WTC11 (cell line): ENCODE data around the gene FBXO2. TPM values are rescaled to one million over a fixed set of nuclear protein-coding genes. Genes with fewer than 3 reads are reported as not detected.

Experiments used
- ATAC-seq: fragments of 200-7000 bp; cut with Tn5 transposase; 2 replicates; pipeline ENCODE4 v1.10.0; 2021; ENCODE audit warnings: mild to moderate bottlenecking, moderate library complexity
- CTCF ChIA-PET: fragments of 300-600 bp; sonication (Branson Sonifier 250); formaldehyde crosslinking; loops from one replicate; lab custom pipeline; 2021; ENCODE audit warnings: antibody characterized with exemption; lab: Charles Lee
- POLR2A ChIA-PET: fragments of 350-600 bp; sonication (Branson Sonifier 250); formaldehyde crosslinking; loops from one replicate; lab custom pipeline; 2021; ENCODE audit warnings: antibody characterized with exemption; lab: Charles Lee
- DNase-seq: peaks from one replicate; pipeline ENCODE4 v3.0.0; 2021; ENCODE audit warnings: low spot score
- H3K27ac Mint-ChIP-seq: 2 replicates; pipeline ENCODE4 v1.8.0; 2021; ENCODE audit warnings: mixed read lengths
- H3K27me3 Mint-ChIP-seq: 2 replicates; pipeline ENCODE4 v1.8.0; 2021; ENCODE audit warnings: low read depth, mild to moderate bottlenecking, moderate library complexity, mixed read lengths
- H3K36me3 Mint-ChIP-seq: 2 replicates; pipeline ENCODE4 v1.8.0; 2021; ENCODE audit warnings: mixed read lengths
- H3K4me1 Mint-ChIP-seq: 2 replicates; pipeline ENCODE4 v1.8.0; 2022; ENCODE audit warnings: mixed read lengths
- H3K4me3 Mint-ChIP-seq: 2 replicates; pipeline ENCODE4 v1.8.0; 2021; ENCODE audit warnings: mild to moderate bottlenecking, moderate library complexity, mixed read lengths
- H3K9me3 Mint-ChIP-seq: 2 replicates; pipeline ENCODE4 v1.8.0; 2021; ENCODE audit warnings: mixed read lengths
- ATF2 ChIP-seq: sonication (generic); formaldehyde crosslinking; IDR thresholded peaks from 2 replicates; pipeline ENCODE4 v1.8.1; 2022; ENCODE audit warnings: low read depth, missing genetic modification reagents, borderline replicate concordance
- ATF6 ChIP-seq: sonication (generic); formaldehyde crosslinking; IDR thresholded peaks from 2 replicates; pipeline ENCODE4 v1.8.1; 2023; ENCODE audit warnings: mild to moderate bottlenecking, missing genetic modification reagents
- CREB1 ChIP-seq: sonication (generic); formaldehyde crosslinking; IDR thresholded peaks from 2 replicates; pipeline ENCODE4 v1.8.0; 2023; ENCODE audit warnings: mild to moderate bottlenecking, missing genetic modification reagents
- E2F4 ChIP-seq: sonication (generic); formaldehyde crosslinking; IDR thresholded peaks from 2 replicates; pipeline ENCODE4 v1.8.1; 2022; ENCODE audit warnings: low read depth, mild to moderate bottlenecking, moderate library complexity, missing genetic modification reagents, borderline replicate concordance
- ESRRA ChIP-seq: sonication (generic); formaldehyde crosslinking; IDR thresholded peaks from 2 replicates; pipeline ENCODE4 v1.8.1; 2022; ENCODE audit warnings: mild to moderate bottlenecking, missing genetic modification reagents, borderline replicate concordance
- ETV6 ChIP-seq: sonication (generic); formaldehyde crosslinking; IDR thresholded peaks from 2 replicates; pipeline ENCODE4 v1.8.1; 2022; ENCODE audit warnings: mild to moderate bottlenecking, missing genetic modification reagents
- FOXP1 ChIP-seq: sonication (generic); formaldehyde crosslinking; IDR thresholded peaks from 2 replicates; pipeline ENCODE4 v1.8.0; 2022; ENCODE audit warnings: missing genetic modification reagents, mild to moderate bottlenecking, moderate library complexity, borderline replicate concordance
- MAX ChIP-seq: sonication (generic); formaldehyde crosslinking; IDR thresholded peaks from 2 replicates; pipeline ENCODE4 v1.8.0; 2022; ENCODE audit warnings: mild to moderate bottlenecking, missing genetic modification reagents
- NFE2L1 ChIP-seq: sonication (generic); formaldehyde crosslinking; IDR thresholded peaks from 2 replicates; pipeline ENCODE4 v1.8.1; 2023; ENCODE audit warnings: missing genetic modification reagents
- NR2C2 ChIP-seq: sonication (generic); formaldehyde crosslinking; IDR thresholded peaks from 2 replicates; pipeline ENCODE4 v1.8.0; 2022; ENCODE audit warnings: mild to moderate bottlenecking, missing genetic modification reagents
- PRRX2 ChIP-seq: fragments of 250-450 bp; sonication (Bioruptor Pico); IDR thresholded peaks from 2 replicates; pipeline ENCODE4 v1.8.0; 2021; ENCODE audit warnings: mild to moderate bottlenecking
- SMAD4 ChIP-seq: sonication (generic); formaldehyde crosslinking; IDR thresholded peaks from 2 replicates; pipeline ENCODE4 v1.8.0; 2022; ENCODE audit warnings: mild to moderate bottlenecking, missing genetic modification reagents
- USF1 ChIP-seq: sonication (generic); formaldehyde crosslinking; IDR thresholded peaks from 2 replicates; pipeline ENCODE4 v1.8.0; 2022; ENCODE audit warnings: mild to moderate bottlenecking, missing genetic modification reagents
- ZBTB21 ChIP-seq: sonication (generic); formaldehyde crosslinking; IDR thresholded peaks from 2 replicates; pipeline ENCODE4 v1.8.1; 2023; ENCODE audit warnings: mild to moderate bottlenecking, missing genetic modification reagents, borderline replicate concordance
- ZNF263 ChIP-seq: sonication (generic); formaldehyde crosslinking; IDR thresholded peaks from 2 replicates; pipeline ENCODE4 v1.8.1; 2022; ENCODE audit warnings: low read depth, mild to moderate bottlenecking, moderate library complexity, missing genetic modification reagents
- ZNF281 ChIP-seq: sonication (generic); formaldehyde crosslinking; IDR thresholded peaks from 2 replicates; pipeline ENCODE4 v1.8.0; 2023; ENCODE audit warnings: mild to moderate bottlenecking, missing genetic modification reagents
- ZNF317 ChIP-seq: sonication (generic); formaldehyde crosslinking; IDR thresholded peaks from 2 replicates; pipeline ENCODE4 v1.8.1; 2023; ENCODE audit warnings: low read depth, mild to moderate bottlenecking, moderate library complexity, missing genetic modification reagents, borderline replicate concordance
- ZNF396 ChIP-seq: fragments of 250-450 bp; sonication (Bioruptor Pico); IDR thresholded peaks from 2 replicates; pipeline ENCODE4 v1.8.0; 2021; ENCODE audit warnings: mild to moderate bottlenecking, moderate library complexity, borderline replicate concordance
- ZNF425 ChIP-seq: fragments of 250-450 bp; sonication (Bioruptor Pico); conservative IDR thresholded peaks from 2 replicates; pipeline ENCODE4 v1.9.0; 2021; ENCODE audit warnings: mild to moderate bottlenecking
- ZNF532 ChIP-seq: fragments of 250-450 bp; sonication (Bioruptor Pico); IDR thresholded peaks from 2 replicates; pipeline ENCODE4 v1.9.0; 2021; ENCODE audit warnings: mild to moderate bottlenecking, borderline replicate concordance
- total RNA-seq: library from RNA; stranded (reverse); gene quantifications from 3 replicates; pipeline ENCODE4 v1.2.3, GENCODE V29; 2021

Gene FBXO2
- total RNA-seq, 1 experiment from 2014 or later, result 58.2 TPM

GRCh38 chr1:11691928-11692711, 37.9 kb upstream of the FBXO2 start:
- Mint-ChIP-seq H3K36me3 (peaks cover 5% of the 10 kb centered on the region), H3K27me3 (no peaks in the 10 kb centered on the region), H3K9me3 (no peaks in the 10 kb centered on the region), H3K4me1 (peaks cover 57% of the 10 kb centered on the region), H3K27ac (peak overlapping the region; percentile 63; the same call in 1 of the 2 replicates), H3K4me3 (peak overlapping the region; percentile 89)
- CTCF ChIA-PET, result interaction anchor here (0.8 to 5.6 kb wide), 10 partner anchors 9 to 93 kb away, joined by 3 to 25 read pairs (median 14); partner anchors contain the start of genes FBXO6 and MAD2L2
- POLR2A ChIA-PET, result interaction anchor here (1.9 to 4.4 kb wide), 3 partner anchors 10 to 27 kb away, joined by 6 to 52 read pairs (median 27); partner anchors contain the start of genes FBXO6 and MAD2L2
- DNase-seq, result peak; percentile 53
- ATAC-seq, result peak; percentile 1
- no peak; the same call in 1 of the 2 replicates for TF ChIP-seq NFE2L1 (CRISPR knock-in tag)
- TF ChIP-seq SMAD4 (CRISPR knock-in tag), result no peak
- TF ChIP-seq ZNF532, result no peak
- TF ChIP-seq ESRRA (CRISPR knock-in tag), result no peak
- TF ChIP-seq ZNF425 (CRISPR knock-in tag), result no peak
- no peak for TF ChIP-seq ATF6 (CRISPR knock-in tag)
- no peak for TF ChIP-seq ZNF396 (CRISPR knock-in tag)
- TF ChIP-seq ZBTB21 (CRISPR knock-in tag), result no peak
- TF ChIP-seq CREB1 (CRISPR knock-in tag), result 0 out of 2 replicates have a peak, but pooled peaks have one; percentile 48
- no peak for TF ChIP-seq E2F4
- no peak for TF ChIP-seq MAX (CRISPR knock-in tag)
- 0 out of 2 replicates have a peak, but pooled peaks have one; percentile 34 for TF ChIP-seq FOXP1 (CRISPR knock-in tag)
- no peak for TF ChIP-seq PRRX2 (CRISPR knock-in tag)
- TF ChIP-seq ZNF281 (CRISPR knock-in tag), result no peak
- no peak for TF ChIP-seq ATF2 (CRISPR knock-in tag)
- no peak for TF ChIP-seq ZNF263 (CRISPR knock-in tag)
- 0 out of 2 replicates have a peak, but pooled peaks have one; percentile 32 for TF ChIP-seq ETV6 (CRISPR knock-in tag)
- no peak for TF ChIP-seq NR2C2
- no peak for TF ChIP-seq ZNF317
- no peak for TF ChIP-seq USF1
